Measurements from ENCODE around the gene TSHZ3. TPM values are rescaled to one million over a fixed set of nuclear protein-coding genes. Genes with fewer than 3 reads are reported as not detected.

The TSHZ3 gene
- total and polyA plus RNA-seq, 7 donors: 0.53 to 6.7 (median 2.2) TPM

DNA sequence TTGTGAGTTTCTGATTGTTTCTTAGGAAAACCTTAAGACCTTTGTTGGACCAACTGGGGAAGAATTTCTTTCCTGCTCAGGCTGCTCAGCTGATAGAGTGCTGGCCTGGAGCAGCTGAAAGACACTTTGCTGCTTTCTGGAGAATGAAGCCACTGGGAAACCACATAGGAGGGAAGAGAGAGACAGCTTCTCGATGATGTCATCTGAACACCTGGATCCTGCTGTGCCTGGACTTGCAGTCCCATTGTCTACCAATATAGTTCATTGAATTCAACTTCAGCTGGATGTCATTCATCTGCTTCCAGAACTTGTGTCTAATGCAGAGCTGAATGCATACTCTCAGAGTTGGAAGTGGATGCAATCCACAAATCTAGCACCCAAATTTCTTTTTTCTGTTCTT lies 34.3 kb upstream of the TSHZ3 start:
- Histone ChIP-seq H3K4me1 (no peaks in the 10 kb centered on the region), H3K4me3 (no peak overlapping the region), H3K27me3 (ENCODE audit: insufficient read depth in 3 of 3, low read length in 2 of 3) (peaks cover 0 to 4% (median 2%) of the 10 kb centered on the region in 3 donors), H3K27ac (no peak overlapping the region), H3K9me3 (no peaks in the 10 kb centered on the region), H3K36me3 (ENCODE audit: insufficient read depth in 1 of 2, low read depth in 1 of 2) (no peaks in the 10 kb centered on the region)
- intact Hi-C loops (cut with DNase I): no loop called here
- no peak for DNase-seq
- TF ChIP-seq, protein P1, sequence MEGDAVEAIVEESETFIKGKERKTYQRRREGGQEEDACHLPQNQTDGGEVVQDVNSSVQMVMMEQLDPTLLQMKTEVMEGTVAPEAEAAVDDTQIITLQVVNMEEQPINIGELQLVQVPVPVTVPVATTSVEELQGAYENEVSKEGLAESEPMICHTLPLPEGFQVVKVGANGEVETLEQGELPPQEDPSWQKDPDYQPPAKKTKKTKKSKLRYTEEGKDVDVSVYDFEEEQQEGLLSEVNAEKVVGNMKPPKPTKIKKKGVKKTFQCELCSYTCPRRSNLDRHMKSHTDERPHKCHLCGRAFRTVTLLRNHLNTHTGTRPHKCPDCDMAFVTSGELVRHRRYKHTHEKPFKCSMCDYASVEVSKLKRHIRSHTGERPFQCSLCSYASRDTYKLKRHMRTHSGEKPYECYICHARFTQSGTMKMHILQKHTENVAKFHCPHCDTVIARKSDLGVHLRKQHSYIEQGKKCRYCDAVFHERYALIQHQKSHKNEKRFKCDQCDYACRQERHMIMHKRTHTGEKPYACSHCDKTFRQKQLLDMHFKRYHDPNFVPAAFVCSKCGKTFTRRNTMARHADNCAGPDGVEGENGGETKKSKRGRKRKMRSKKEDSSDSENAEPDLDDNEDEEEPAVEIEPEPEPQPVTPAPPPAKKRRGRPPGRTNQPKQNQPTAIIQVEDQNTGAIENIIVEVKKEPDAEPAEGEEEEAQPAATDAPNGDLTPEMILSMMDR (IDR thresholded peaks at IDR 0.05): no peak
- no peak for ATAC-seq
- 94 to 100% (median 97%) methylated on average over 1 of the region's 1 CpG for WGBS, 3 donors

DNA sequence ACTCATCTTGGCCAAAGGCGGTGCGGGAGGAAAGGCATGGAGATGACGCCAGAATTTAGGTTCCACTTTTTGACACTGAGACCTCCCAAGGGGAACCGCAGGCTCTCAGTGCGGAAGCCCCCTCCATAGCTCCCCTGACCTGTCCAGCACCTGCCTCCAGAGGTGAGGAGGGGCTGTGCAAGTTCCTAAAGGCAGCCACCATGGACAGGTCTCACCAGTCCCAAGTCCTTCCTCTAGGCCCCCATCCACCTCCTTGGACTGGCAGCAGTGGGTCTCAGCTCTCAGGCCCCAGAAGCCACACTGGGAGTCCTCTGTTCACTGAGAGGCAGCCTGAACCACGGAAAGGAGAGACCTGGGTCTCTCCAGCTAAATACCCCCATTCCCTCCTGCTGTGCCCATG lies 31.6 kb upstream of the TSHZ3 start:
- Histone ChIP-seq H3K4me3 (no peak overlapping the region), H3K27ac (no peak overlapping the region), H3K36me3 (ENCODE audit: insufficient read depth in 1 of 2, low read depth in 1 of 2) (no peaks in the 10 kb centered on the region), H3K27me3 (ENCODE audit: insufficient read depth in 3 of 3, low read length in 2 of 3) (peaks cover 0 to 4% (median 2%) of the 10 kb centered on the region in 3 donors), H3K9me3 (no peaks in the 10 kb centered on the region), H3K4me1 (no peaks in the 10 kb centered on the region)
- intact Hi-C loops (cut with DNase I): no loop called here
- TF ChIP-seq, protein P1 (IDR thresholded peaks at IDR 0.05): no peak
- no peak for DNase-seq
- ATAC-seq: no peak
- WGBS, 3 donors: 63 to 83% (median 77%) methylated on average over 6 of the region's 6 CpGs

DNA sequence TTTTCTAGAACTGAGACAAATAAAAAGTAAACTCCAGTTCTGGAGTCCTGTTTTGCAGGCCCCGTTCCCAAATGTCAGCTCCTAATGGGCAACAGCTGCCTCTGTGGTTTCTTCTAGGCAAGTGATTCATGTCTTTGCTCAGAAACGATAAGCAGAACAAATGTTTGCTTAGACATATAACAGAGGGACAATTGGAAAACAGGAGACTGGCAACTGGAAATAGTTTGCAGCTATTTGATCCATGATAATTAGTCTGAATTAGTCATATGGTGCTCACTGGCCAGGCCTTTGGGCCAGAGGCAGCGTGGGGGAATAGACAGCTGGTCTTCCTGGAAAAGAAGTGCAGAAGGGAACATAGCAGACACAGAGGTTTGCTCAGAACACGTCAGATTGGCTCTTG lies 29.2 kb upstream of the TSHZ3 start:
- H3K27me3 ChIP-seq (ENCODE audit: insufficient read depth in 3 of 3, low read length in 2 of 3): peaks cover 0 to 2% (median under 1%) of the 10 kb centered on the region in 3 donors
- TF ChIP-seq, protein P1 (IDR thresholded peaks at IDR 0.05): no peak
- 20 to 41% (median 20%) methylated on average over 4 of the region's 4 CpGs for WGBS, 3 donors
- H3K4me1 ChIP-seq: no peaks in the 10 kb centered on the region
- peak; percentile 12 to 75 (median 34) for ATAC-seq
- H3K4me3 ChIP-seq: no peak overlapping the region
- no peak overlapping the region for H3K27ac ChIP-seq
- H3K9me3 ChIP-seq: no peaks in the 10 kb centered on the region
- intact Hi-C loops (cut with DNase I): no loop called here
- H3K36me3 ChIP-seq (ENCODE audit: insufficient read depth in 1 of 2, low read depth in 1 of 2): no peaks in the 10 kb centered on the region
- peak in 1 of 2 donors; percentile 35 for DNase-seq

DNA sequence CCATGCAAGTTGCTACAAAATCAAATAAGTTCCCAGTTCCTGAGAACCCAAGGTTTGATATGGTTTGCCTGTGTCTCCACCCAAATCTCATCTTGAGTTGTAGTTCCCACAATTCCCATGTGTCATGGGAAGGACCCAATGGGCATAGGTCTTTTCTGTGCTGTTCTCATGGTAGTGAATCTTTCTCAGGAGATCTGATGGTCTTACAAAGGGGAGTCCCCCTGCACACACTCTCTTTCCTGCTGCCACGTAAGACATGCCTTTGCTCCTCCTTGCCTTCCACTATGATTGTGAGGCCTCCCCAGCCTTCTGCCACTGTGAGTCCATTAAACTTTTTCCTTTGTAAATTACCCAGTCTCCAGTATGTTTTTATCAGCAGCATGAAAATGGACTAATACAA lies 28.5 kb upstream of the TSHZ3 start:
- H3K27ac ChIP-seq: peak overlapping the region; percentile 5
- H3K9me3 ChIP-seq: peaks cover 2% of the 10 kb centered on the region
- no peak overlapping the region for H3K4me3 ChIP-seq
- 57 to 75% (median 60%) methylated on average over 1 of the region's 1 CpG for WGBS, 3 donors
- intact Hi-C loops (cut with DNase I): no loop called here
- no peaks in the 10 kb centered on the region for H3K4me1 ChIP-seq
- ATAC-seq: no peak
- no peaks in the 10 kb centered on the region for H3K36me3 ChIP-seq (ENCODE audit: insufficient read depth in 1 of 2, low read depth in 1 of 2)
- peaks cover 0 to 2% (median 0%) of the 10 kb centered on the region in 3 donors for H3K27me3 ChIP-seq (ENCODE audit: insufficient read depth in 3 of 3, low read length in 2 of 3)
- no peak for DNase-seq
- TF ChIP-seq, protein P1 (IDR thresholded peaks at IDR 0.05): no peak

DNA sequence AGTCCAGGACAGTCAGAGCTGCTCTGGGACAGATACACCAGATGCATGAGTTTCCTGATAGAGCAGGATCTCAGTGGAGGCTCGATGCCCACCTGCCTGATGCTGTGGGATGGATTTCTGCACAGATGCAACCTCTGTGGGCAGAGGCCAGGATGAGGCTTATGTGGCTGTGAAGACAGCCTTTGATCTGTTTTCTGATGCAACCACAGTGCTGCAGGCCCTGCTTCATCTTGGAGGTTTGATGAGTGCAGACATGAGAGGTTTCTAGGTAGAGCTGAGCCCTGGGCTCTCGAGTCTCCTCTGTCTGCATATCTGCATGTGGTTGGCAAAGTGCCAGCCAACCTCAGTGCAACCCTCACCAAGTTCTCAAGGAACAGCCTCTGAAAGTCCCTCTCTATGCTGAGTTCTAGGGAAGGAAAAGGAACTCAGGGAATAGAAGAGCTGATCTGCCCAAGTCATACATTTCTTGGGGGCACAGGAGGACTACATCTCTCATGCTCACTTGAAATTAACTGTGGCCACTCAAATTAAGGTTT lies 23.1 kb upstream of the TSHZ3 start:
- no peak for DNase-seq
- TF ChIP-seq, protein P1 (IDR thresholded peaks at IDR 0.05): no peak
- no peak for ATAC-seq
- Histone ChIP-seq H3K4me3 (no peak overlapping the region), H3K36me3 (ENCODE audit: insufficient read depth in 1 of 2, low read depth in 1 of 2) (no peaks in the 10 kb centered on the region), H3K27ac (no peak overlapping the region), H3K9me3 (peaks cover 4% of the 10 kb centered on the region), H3K27me3 (ENCODE audit: insufficient read depth in 3 of 3, low read length in 2 of 3) (no peaks in the 10 kb centered on the region), H3K4me1 (no peaks in the 10 kb centered on the region)
- WGBS, 3 donors: 72 to 80% (median 79%) methylated on average over 2 of the region's 2 CpGs
- intact Hi-C loops (cut with DNase I): no loop called here

Measured in psoas muscle (tissue), 8 donors.